Mesendoderm (in vitro differentiated cells): ENCODE data around the gene CFAP52.
"Not testable (repeated sequence)": the region's sequence is repeated elsewhere in the genome, so short reads cannot be mapped to it uniquely, and the experiment has no call there.

ENCODE experiments used
- DNase-seq: peaks from one replicate; pipeline ENCODE4 v3.0.0; 2013
- H2AK5ac ChIP-seq: 2 replicates; pipeline ENCODE4 v1.6.1; 2013; ENCODE audit warnings: low read length, inconsistent platforms
- H2BK120ac ChIP-seq: 2 replicates; pipeline ENCODE4 v1.6.1; 2013; ENCODE audit warnings: low read depth, mild to moderate bottlenecking, low read length, moderate library complexity, mixed read lengths
- H2BK15ac ChIP-seq: replicated peaks from 2 replicates; pipeline ENCODE4 v1.6.1; 2013; ENCODE audit warnings: low read depth, mild to moderate bottlenecking, moderate library complexity
- H2BK5ac ChIP-seq: 2 replicates; pipeline ENCODE4 v1.6.1; 2013; ENCODE audit warnings: low read length, inconsistent platforms
- H3K18ac ChIP-seq: 2 replicates; pipeline ENCODE4 v1.6.1; 2013; ENCODE audit warnings: mild to moderate bottlenecking, low read length, mixed read lengths
- H3K23ac ChIP-seq: one replicate; pipeline ENCODE4 v1.6.1; 2013; ENCODE audit warnings: low read length
- H3K27ac ChIP-seq: 2 replicates; pipeline ENCODE4 v1.5.1; 2013; ENCODE audit warnings: low read depth, mild to moderate bottlenecking, inconsistent platforms, low read length, moderate library complexity
- H3K27me3 ChIP-seq: 2 replicates; pipeline ENCODE4 v1.6.1; 2013; ENCODE audit warnings: low read length, control low read depth, mild to moderate bottlenecking, inconsistent platforms; ENCODE audit not compliant: insufficient read depth, poor library complexity
- H3K36me3 ChIP-seq: 2 replicates; pipeline ENCODE4 v1.6.1; 2013; ENCODE audit warnings: low read length, inconsistent platforms; ENCODE audit not compliant: control insufficient read depth, insufficient read depth
- H3K4ac ChIP-seq: one replicate; pipeline ENCODE4 v1.6.1; 2013; ENCODE audit warnings: low read depth, mild to moderate bottlenecking, low read length, moderate library complexity
- H3K4me1 ChIP-seq: 2 replicates; pipeline ENCODE4 v1.6.1; 2013; ENCODE audit warnings: low read depth, low read length, inconsistent platforms; ENCODE audit not compliant: control insufficient read depth
- H3K4me2 ChIP-seq: 2 replicates; pipeline ENCODE4 v1.6.1; 2013; ENCODE audit warnings: low read length
- H3K4me3 ChIP-seq: 2 replicates; pipeline ENCODE4 v1.5.1; 2013; ENCODE audit warnings: mild to moderate bottlenecking, low read length
- H3K56ac ChIP-seq: one replicate; pipeline ENCODE4 v1.6.1; 2013; ENCODE audit warnings: low read length
- H3K79me1 ChIP-seq: 2 replicates; pipeline ENCODE4 v1.6.1; 2013; ENCODE audit warnings: low read length, inconsistent platforms
- H3K79me2 ChIP-seq: 2 replicates; pipeline ENCODE4 v1.6.1; 2013; ENCODE audit warnings: mild to moderate bottlenecking, low read length; ENCODE audit not compliant: control insufficient read depth, insufficient read depth
- H3K9ac ChIP-seq: 2 replicates; pipeline ENCODE4 v1.6.1; 2013; ENCODE audit warnings: low read length, inconsistent platforms
- H4K5ac ChIP-seq: one replicate; pipeline ENCODE4 v1.6.1; 2013; ENCODE audit warnings: low read length
- H4K8ac ChIP-seq: one replicate; pipeline ENCODE4 v1.6.1; 2013; ENCODE audit warnings: low read depth, mild to moderate bottlenecking, control low read depth, low read length, moderate library complexity
- WGBS: extraction: QIAGEN DNeasy Blood & Tissue Kit; methylation state at CpG from one replicate; pipeline ENCODE4 v1.1.7; 2013; ENCODE audit warnings: low lambda C conversion rate, missing lambda C conversion rate; ENCODE audit not compliant: insufficient coverage; ENCODE audit errors: extremely low coverage; 5-methylcytosine and 5-hydroxymethylcytosine counted together

The CFAP52 gene

GRCh38 chr17:9549215-9549614 lies 27.2 kb upstream of the CFAP52 start:
- no peaks in the 10 kb centered on the region for H3K79me1 ChIP-seq
- H2BK120ac ChIP-seq: no peak overlapping the region
- H3K23ac ChIP-seq: no peak overlapping the region
- no peaks in the 10 kb centered on the region for H3K4me1 ChIP-seq
- H4K8ac ChIP-seq: no peak overlapping the region
- H2BK15ac ChIP-seq: no peak overlapping the region
- H3K36me3 ChIP-seq: no peaks in the 10 kb centered on the region
- no peaks in the 10 kb centered on the region for H3K79me2 ChIP-seq
- no peak for DNase-seq
- no peak overlapping the region for H2AK5ac ChIP-seq
- H3K4me3 ChIP-seq: no peak overlapping the region
- no peak overlapping the region for H3K56ac ChIP-seq
- H3K4me2 ChIP-seq: no peak overlapping the region
- no peak overlapping the region for H2BK5ac ChIP-seq
- H3K18ac ChIP-seq: no peak overlapping the region
- no CpG with 5 or more reads among the region's 2 CpGs for WGBS
- no peak overlapping the region for H3K4ac ChIP-seq
- no peak overlapping the region for H3K9ac ChIP-seq
- H4K5ac ChIP-seq: no peak overlapping the region
- no peaks in the 10 kb centered on the region for H3K27me3 ChIP-seq
- no peak overlapping the region for H3K27ac ChIP-seq

- Histone ChIP-seq H3K27ac (no peak overlapping the region), H4K8ac (no peak overlapping the region), H3K56ac (no peak overlapping the region), H3K9ac (no peak overlapping the region), H3K23ac (no peak overlapping the region), H3K4me1 (no peaks in the 10 kb centered on the region), H4K5ac (no peak overlapping the region), H3K79me2 (no peaks in the 10 kb centered on the region), H3K4me2 (no peak overlapping the region), H2BK120ac (no peak overlapping the region), H2BK15ac (no peak overlapping the region), H3K27me3 (no peaks in the 10 kb centered on the region), H3K79me1 (no peaks in the 10 kb centered on the region), H2AK5ac (no peak overlapping the region), H3K36me3 (no peaks in the 10 kb centered on the region), H3K4ac (no peak overlapping the region), H3K4me3 (no peak overlapping the region), H3K18ac (no peak overlapping the region), H2BK5ac (no peak overlapping the region)
- WGBS: no CpG with 5 or more reads among the region's 2 CpGs
- DNase-seq: no peak
Measured at GRCh38 chr17:9553181-9553580, 23.3 kb upstream of the CFAP52 start.

GRCh38 chr17:9553596-9553995 lies 22.8 kb upstream of the CFAP52 start:
- Histone ChIP-seq H4K8ac (no peak overlapping the region), H3K56ac (no peak overlapping the region), H2BK15ac (no peak overlapping the region), H3K79me2 (no peaks in the 10 kb centered on the region), H3K27me3 (no peaks in the 10 kb centered on the region), H4K5ac (no peak overlapping the region), H2BK5ac (no peak overlapping the region), H3K18ac (no peak overlapping the region), H3K79me1 (no peaks in the 10 kb centered on the region), H3K4me1 (no peaks in the 10 kb centered on the region), H3K36me3 (no peaks in the 10 kb centered on the region), H3K4ac (no peak overlapping the region), H2BK120ac (no peak overlapping the region), H3K4me3 (no peak overlapping the region), H3K23ac (no peak overlapping the region), H3K4me2 (no peak overlapping the region), H2AK5ac (no peak overlapping the region), H3K9ac (no peak overlapping the region), H3K27ac (no peak overlapping the region)
- WGBS: no CpG with 5 or more reads among the region's 4 CpGs
- DNase-seq: no peak

DNA sequence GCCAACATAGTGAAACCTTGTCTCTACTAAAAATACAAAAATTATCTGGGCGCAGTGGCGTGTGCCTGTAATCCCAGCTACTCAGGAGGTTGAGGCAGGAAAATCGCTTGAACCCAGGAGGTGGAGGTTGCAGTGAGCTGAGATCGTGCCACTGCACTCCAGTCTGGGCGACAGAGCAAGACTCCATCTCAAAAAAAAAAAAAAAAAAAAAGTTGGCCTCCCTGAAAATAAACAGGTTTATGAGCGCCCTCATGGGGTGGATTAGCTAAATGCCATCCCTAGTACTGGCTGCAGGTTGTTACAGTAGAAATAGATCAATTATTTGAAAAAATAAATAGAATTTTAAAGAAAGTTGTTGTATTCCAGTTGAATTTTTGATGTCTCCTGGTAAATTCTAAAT lies 21.7 kb upstream of the CFAP52 start:
- H4K5ac ChIP-seq, H2BK15ac ChIP-seq, H3K9ac ChIP-seq, H3K4me3 ChIP-seq, H3K18ac ChIP-seq, H3K79me1 ChIP-seq, H2AK5ac ChIP-seq, H3K23ac ChIP-seq, H2BK5ac ChIP-seq, H3K79me2 ChIP-seq, H2BK120ac ChIP-seq, H3K56ac ChIP-seq, H3K4me1 ChIP-seq, H3K4ac ChIP-seq, H3K27ac ChIP-seq, H3K36me3 ChIP-seq, H4K8ac ChIP-seq, H3K27me3 ChIP-seq, H3K4me2 ChIP-seq: not testable (repeated sequence)
- WGBS: no CpG with 5 or more reads among the region's 6 CpGs
- peak; percentile 77 for DNase-seq

DNA sequence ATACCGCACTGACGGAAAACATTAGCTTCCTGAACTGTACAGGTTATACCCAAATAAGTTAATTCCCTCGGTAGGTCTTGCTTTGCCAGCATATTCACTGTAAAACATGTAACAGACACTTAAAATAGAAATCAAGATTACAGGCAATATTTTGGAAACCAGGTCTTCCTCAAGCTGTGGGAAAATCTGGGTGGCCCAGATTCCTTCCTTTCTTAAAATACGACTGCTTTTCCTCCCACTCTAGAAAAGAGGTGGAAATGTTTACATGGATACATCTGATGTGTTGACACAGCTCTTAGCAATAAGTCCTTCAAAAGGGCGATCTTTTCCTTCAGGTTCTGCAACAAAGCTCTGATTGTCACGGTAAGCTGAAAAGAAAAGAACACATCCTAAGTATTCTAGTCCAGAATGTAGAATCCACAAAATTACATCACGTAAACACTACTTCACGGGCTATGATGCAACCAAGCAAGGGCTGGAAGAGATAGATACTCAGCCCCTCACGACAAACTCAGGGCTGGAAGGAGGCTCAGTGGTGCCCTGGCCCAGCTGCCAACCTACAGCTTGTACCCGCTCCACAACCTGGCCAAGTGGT lies 19.2 kb upstream of the CFAP52 start:
- no peaks in the 10 kb centered on the region for H3K79me1 ChIP-seq
- no peak overlapping the region for H3K4me2 ChIP-seq
- no peak overlapping the region for H4K5ac ChIP-seq
- no peak for DNase-seq
- no peak overlapping the region for H2AK5ac ChIP-seq
- no peak overlapping the region for H3K9ac ChIP-seq
- no peak overlapping the region for H2BK15ac ChIP-seq
- no peak overlapping the region for H2BK5ac ChIP-seq
- no peak overlapping the region for H3K27ac ChIP-seq
- no peaks in the 10 kb centered on the region for H3K79me2 ChIP-seq
- H3K23ac ChIP-seq: no peak overlapping the region
- H3K4me3 ChIP-seq: no peak overlapping the region
- no peak overlapping the region for H4K8ac ChIP-seq
- H3K36me3 ChIP-seq: no peaks in the 10 kb centered on the region
- no peaks in the 10 kb centered on the region for H3K4me1 ChIP-seq
- H3K4ac ChIP-seq: no peak overlapping the region
- no peak overlapping the region for H3K18ac ChIP-seq
- H3K56ac ChIP-seq: no peak overlapping the region
- no peak overlapping the region for H2BK120ac ChIP-seq
- no CpG with 5 or more reads among the region's 10 CpGs for WGBS
- H3K27me3 ChIP-seq: no peaks in the 10 kb centered on the region

- H3K18ac ChIP-seq: no peak overlapping the region
- H3K79me1 ChIP-seq: no peaks in the 10 kb centered on the region
- no peak overlapping the region for H3K27ac ChIP-seq
- H3K79me2 ChIP-seq: no peaks in the 10 kb centered on the region
- H3K4me1 ChIP-seq: no peaks in the 10 kb centered on the region
- no peak overlapping the region for H2BK120ac ChIP-seq
- no peak overlapping the region for H3K9ac ChIP-seq
- no peak overlapping the region for H3K4ac ChIP-seq
- H4K8ac ChIP-seq: no peak overlapping the region
- H3K4me3 ChIP-seq: no peak overlapping the region
- no peak overlapping the region for H3K23ac ChIP-seq
- H3K4me2 ChIP-seq: no peak overlapping the region
- no peaks in the 10 kb centered on the region for H3K27me3 ChIP-seq
- no peak overlapping the region for H2BK5ac ChIP-seq
- DNase-seq: no peak
- WGBS: no CpG with 5 or more reads among the region's 9 CpGs
- no peak overlapping the region for H2BK15ac ChIP-seq
- H3K36me3 ChIP-seq: no peaks in the 10 kb centered on the region
- H3K56ac ChIP-seq: no peak overlapping the region
- H4K5ac ChIP-seq: no peak overlapping the region
- no peak overlapping the region for H2AK5ac ChIP-seq
Measured at GRCh38 chr17:9557857-9558256, 18.6 kb upstream of the CFAP52 start.
